BJ (cell line): ENCODE results near the gene SBNO2. TPM values are rescaled to one million over a fixed set of nuclear protein-coding genes. Genes with fewer than 3 reads are reported as not detected.

Experiments used
- CTCF ChIA-PET: fragments of 350-600 bp; formaldehyde crosslinking; extraction: SDS; loops from one replicate; lab custom pipeline; 2021; ENCODE audit warnings: antibody characterized with exemption, inconsistent platforms; lab: Yijun Ruan, JAX
- POLR2A ChIA-PET: fragments of 300-600 bp; sonication (Branson Sonifier 250); formaldehyde crosslinking; extraction: SDS; loops from one replicate; lab custom pipeline; 2021; ENCODE audit warnings: antibody characterized with exemption; lab: Charles Lee
- DNase-seq: peaks from one replicate; pipeline ENCODE4 v3.0.0-alpha.2; 2011; ENCODE audit warnings: low read depth
- H3K27me3 ChIP-seq: 2 replicates; pipeline ENCODE4 v1.6.0; 2011; ENCODE audit warnings: low read length; ENCODE audit not compliant: control insufficient read depth, insufficient read depth
- H3K36me3 ChIP-seq: 2 replicates; pipeline ENCODE4 v1.5.1; 2011; ENCODE audit warnings: low read length; ENCODE audit not compliant: control insufficient read depth, insufficient read depth
- H3K4me3 ChIP-seq: 2 replicates; pipeline ENCODE4 v1.5.1; 2011; ENCODE audit warnings: low read depth, mild to moderate bottlenecking, control low read depth, low read length
- CTCF ChIP-seq: IDR thresholded peaks from 2 replicates; pipeline ENCODE4 v1.5.1; 2011; ENCODE audit warnings: low read depth, mild to moderate bottlenecking, control low read depth, inconsistent platforms, low read length, moderate library complexity; ENCODE audit not compliant: insufficient read depth
- polyA plus RNA-seq: library from polyadenylated mRNA; depleted of rRNA; stranded (reverse); fragments of >200 nt; gene quantifications from 2 replicates; pipeline ENCODE4 v1.2.3, GENCODE V29; 2011

SBNO2 gene
- polyA plus RNA-seq, 1 experiment = 26.1 TPM

GRCh38 chr19:1135454-1135853, 38.6 kb downstream of the SBNO2 start:
- TF ChIP-seq CTCF = no peak
- no peaks in the 10 kb centered on the region for H3K27me3 ChIP-seq
- CTCF ChIA-PET = interaction anchor here (0.9 to 3.0 kb wide), 2 partner anchors 19 to 22 kb away, joined by 3 to 10 read pairs; no protein-coding TSS in a partner anchor

GRCh38 chr19:1134431-1134830, 39.6 kb downstream of the SBNO2 start:
- CTCF ChIA-PET = interaction anchor here (0.9 to 3.0 kb wide), 2 partner anchors 20 to 21 kb away, joined by 3 to 10 read pairs; no protein-coding TSS in a partner anchor
- DNase-seq = no peak

More at GRCh38 chr19:1135454-1135853, 38.6 kb downstream of the SBNO2 start:
- POLR2A ChIA-PET = no interaction called here
- DNase-seq = no peak
- Histone ChIP-seq H3K36me3 (peaks cover 19% of the 10 kb centered on the region), H3K4me3 (no peak overlapping the region)

GRCh38 chr19:1133471-1133929, 40.6 kb downstream of the SBNO2 start:
- no peak for TF ChIP-seq CTCF
- no peak overlapping the region for H3K4me3 ChIP-seq
- POLR2A ChIA-PET = no interaction called here
- no peaks in the 10 kb centered on the region for H3K27me3 ChIP-seq
- CTCF ChIA-PET = interaction anchor here (3.0 kb wide), 1 partner anchor 20 kb away, joined by 10 read pairs; no protein-coding TSS in a partner anchor
- peaks cover 19% of the 10 kb centered on the region for H3K36me3 ChIP-seq
- DNase-seq = no peak

More at GRCh38 chr19:1134431-1134830, 39.6 kb downstream of the SBNO2 start:
- no peak for TF ChIP-seq CTCF
- no peak overlapping the region for H3K4me3 ChIP-seq
- H3K27me3 ChIP-seq = no peaks in the 10 kb centered on the region
- H3K36me3 ChIP-seq = peaks cover 21% of the 10 kb centered on the region
- POLR2A ChIA-PET = no interaction called here

GRCh38 chr19:1132552-1133383, 41.3 kb downstream of the SBNO2 start:
- DNase-seq = no peak
- no peak for TF ChIP-seq CTCF
- POLR2A ChIA-PET = no interaction called here
- Histone ChIP-seq H3K27me3 (no peaks in the 10 kb centered on the region), H3K4me3 (peak overlapping the region; percentile 88), H3K36me3 (peaks cover 18% of the 10 kb centered on the region)
- CTCF ChIA-PET = interaction anchor here (0.7 to 1.3 kb wide), 2 partner anchors 35 to 134 kb away, joined by 3 read pairs; no protein-coding TSS in a partner anchor
